Aorta (tissue), 5 donors: Measurements from ENCODE around the gene RTN4RL1. TPM values are rescaled to one million over a fixed set of nuclear protein-coding genes. Genes with fewer than 3 reads are reported as not detected.

Experiments used
- ATAC-seq: fragments of 200-7000 bp; cut with Tn5 transposase; one replicate; pipeline ENCODE4 v1.9.1; 2022; ENCODE audit warnings: moderate library complexity; ENCODE audit not compliant: low FRiP score
- DNase-seq, 2 donors: peaks; one replicate each; pipeline ENCODE4 v3.0.0-alpha.2; 2020
- H3K27ac ChIP-seq, 2 donors: one replicate each; pipeline ENCODE4 v1.5.1; 2013; ENCODE audit warnings: low read length in 2 of 2, mild to moderate bottlenecking in 2 of 2, moderate library complexity in 2 of 2, control low read depth in 1 of 2, inconsistent platforms in 1 of 2, low read depth in 1 of 2
- H3K27me3 ChIP-seq, 2 donors: one replicate each; pipeline ENCODE4 v1.6.1; 2013; ENCODE audit warnings: control low read depth in 1 of 2, low read length in 1 of 2, mild to moderate bottlenecking in 1 of 2, moderate library complexity in 1 of 2; ENCODE audit not compliant: insufficient read depth in 2 of 2, control insufficient read depth in 1 of 2
- H3K36me3 ChIP-seq, 2 donors: one replicate each; pipeline ENCODE4 v1.6.1; 2013; ENCODE audit warnings: control low read depth in 1 of 2, low read length in 1 of 2, mild to moderate bottlenecking in 1 of 2; ENCODE audit not compliant: insufficient read depth in 2 of 2, control insufficient read depth in 1 of 2
- H3K4me1 ChIP-seq, 2 donors: one replicate each; pipeline ENCODE4 v1.6.1; 2013; ENCODE audit warnings: low read length in 2 of 2, control low read depth in 1 of 2, mild to moderate bottlenecking in 1 of 2, moderate library complexity in 1 of 2; ENCODE audit not compliant: insufficient read depth in 2 of 2, control insufficient read depth in 1 of 2
- H3K4me3 ChIP-seq, 2 donors: one replicate each; pipeline ENCODE4 v1.5.1; 2013; ENCODE audit warnings: low read length in 2 of 2, control low read depth in 1 of 2, mild to moderate bottlenecking in 1 of 2
- H3K9me3 ChIP-seq: one replicate; pipeline ENCODE4 v1.6.1; 2013; ENCODE audit warnings: mild to moderate bottlenecking, low read length; ENCODE audit not compliant: control insufficient read depth
- WGBS, 2 donors: extraction: QIAGEN DNeasy Blood & Tissue Kit; methylation state at CpG; one replicate each; pipeline ENCODE4 v1.1.7; 2013; 5-methylcytosine and 5-hydroxymethylcytosine counted together
- intact Hi-C, 2 donors: fragments of 100-400 bp; cut with DNase I; formaldehyde crosslinking; loops; one replicate each; pipeline versions ENCODE4 v1.14.2 to v1.15.0; 2022
- polyA plus RNA-seq, 2 donors: library from polyadenylated mRNA; stranded (reverse); fragments of 200-250 nt; gene quantifications; one replicate each; pipeline ENCODE4 v1.2.3, GENCODE V29; 2013
- total RNA-seq, 2 donors: library from RNA; stranded (reverse); fragmentation: NEBNext Ultra II Directional; extraction: Animal tissue kit (Norgen Biotek cat#: 25700); gene quantifications; one replicate each; pipeline ENCODE4 v1.2.1, GENCODE V29; 2021
- donor health status: healthy with polysubstance abuse.
- donor health status: Bipolar disorder and iron deficiency.
- donor health status: DM: no; HTN: no; CAD: no.
- donor health status: DM: no; HTN: no; CAD: no.
- donor health status: DM: yes; HTN: yes; CAD: no.

Gene RTN4RL1
- total and polyA plus RNA-seq, 4 donors: 0.25 to 5.2 (median 2.2) TPM

GRCh38 chr17:1940810-1941185 lies 84.3 kb downstream of the RTN4RL1 start:
- Histone ChIP-seq H3K4me1 (no peaks in the 10 kb centered on the region), H3K27ac (no peak overlapping the region), H3K9me3 (no peaks in the 10 kb centered on the region), H3K36me3 (no peaks in the 10 kb centered on the region), H3K4me3 (no peak overlapping the region), H3K27me3 (no peaks in the 10 kb centered on the region)
- intact Hi-C loops: no loop called here
- ATAC-seq: no peak
- DNase-seq: no peak
- WGBS, 2 donors: 93 to 94% methylated on average over 10 of the region's 10 CpGs

GRCh38 chr17:1939981-1940809 lies 84.9 kb downstream of the RTN4RL1 start:
- intact Hi-C loops: no loop called here
- no peaks in the 10 kb centered on the region for H3K27me3 ChIP-seq
- no peaks in the 10 kb centered on the region for H3K9me3 ChIP-seq
- DNase-seq (no peak), ATAC-seq (peak; percentile 6)
- 78 to 81% methylated on average over 27 of the region's 27 CpGs for WGBS, 2 donors
- no peak overlapping the region for H3K27ac ChIP-seq
- no peak overlapping the region for H3K4me3 ChIP-seq
- no peaks in the 10 kb centered on the region for H3K36me3 ChIP-seq
- no peaks in the 10 kb centered on the region for H3K4me1 ChIP-seq

- no peak for ATAC-seq
- intact Hi-C loops: no loop called here
- H3K9me3 ChIP-seq: no peaks in the 10 kb centered on the region
- no peak for DNase-seq
- no peak overlapping the region for H3K27ac ChIP-seq
- no peaks in the 10 kb centered on the region for H3K36me3 ChIP-seq
- no peaks in the 10 kb centered on the region for H3K4me1 ChIP-seq
- no peak overlapping the region for H3K4me3 ChIP-seq
- no peaks in the 10 kb centered on the region for H3K27me3 ChIP-seq
- WGBS, 2 donors: 97 to 98% methylated on average over 24 to 25 of the region's 25 CpGs
These were observed 87.7 kb downstream of the RTN4RL1 start for GRCh38 chr17:1937461-1937860.

GRCh38 chr17:1936766-1937165 lies 88.4 kb downstream of the RTN4RL1 start:
- Histone ChIP-seq H3K4me1 (no peaks in the 10 kb centered on the region), H3K27me3 (no peaks in the 10 kb centered on the region), H3K4me3 (no peak overlapping the region), H3K27ac (no peak overlapping the region), H3K36me3 (no peaks in the 10 kb centered on the region), H3K9me3 (no peaks in the 10 kb centered on the region)
- DNase-seq (no peak), ATAC-seq (no peak)
- 94 to 96% methylated on average over 26 to 28 of the region's 28 CpGs for WGBS, 2 donors
- intact Hi-C loops: no loop called here

- H3K36me3 ChIP-seq: no peaks in the 10 kb centered on the region
- H3K4me3 ChIP-seq: no peak overlapping the region
- H3K27ac ChIP-seq: no peak overlapping the region
- no peaks in the 10 kb centered on the region for H3K27me3 ChIP-seq
- WGBS, 2 donors: 89 to 94% methylated on average over 17 of the region's 17 CpGs
- no peaks in the 10 kb centered on the region for H3K9me3 ChIP-seq
- DNase-seq: no peak
- H3K4me1 ChIP-seq: no peaks in the 10 kb centered on the region
- intact Hi-C loops: no loop called here
- no peak for ATAC-seq
These were observed 90.2 kb downstream of the RTN4RL1 start for GRCh38 chr17:1934901-1935300.

GRCh38 chr17:1933875-1934715 lies 91.0 kb downstream of the RTN4RL1 start:
- no peak for DNase-seq

GRCh38 chr17:1931844-1932579 lies 93.1 kb downstream of the RTN4RL1 start:
- DNase-seq (no peak), ATAC-seq (no peak)
- no peaks in the 10 kb centered on the region for H3K4me1 ChIP-seq
- WGBS, 2 donors: 15 to 21% methylated on average over 27 of the region's 27 CpGs
- no peaks in the 10 kb centered on the region for H3K36me3 ChIP-seq
- intact Hi-C loops: no loop called here
- H3K4me3 ChIP-seq: no peak overlapping the region
- H3K9me3 ChIP-seq: no peaks in the 10 kb centered on the region
- no peaks in the 10 kb centered on the region for H3K27me3 ChIP-seq
- H3K27ac ChIP-seq: no peak overlapping the region

More at GRCh38 chr17:1933875-1934715, 91.0 kb downstream of the RTN4RL1 start:
- H3K4me3 ChIP-seq: no peak overlapping the region
- H3K27ac ChIP-seq: no peak overlapping the region
- 91 to 92% methylated on average over 27 of the region's 27 CpGs for WGBS, 2 donors
- H3K27me3 ChIP-seq: no peaks in the 10 kb centered on the region
- no peaks in the 10 kb centered on the region for H3K36me3 ChIP-seq
- H3K4me1 ChIP-seq: no peaks in the 10 kb centered on the region
- intact Hi-C loops: no loop called here
- ATAC-seq: no peak
- H3K9me3 ChIP-seq: no peaks in the 10 kb centered on the region

GRCh38 chr17:1930337-1930645 lies 94.8 kb downstream of the RTN4RL1 start:
- no peak overlapping the region for H3K4me3 ChIP-seq
- H3K27me3 ChIP-seq: no peaks in the 10 kb centered on the region
- H3K36me3 ChIP-seq: no peaks in the 10 kb centered on the region
- no peak overlapping the region for H3K27ac ChIP-seq
- no peaks in the 10 kb centered on the region for H3K4me1 ChIP-seq
- DNase-seq (no peak), ATAC-seq (no peak)
- intact Hi-C loops: no loop called here
- 68 to 71% methylated on average over 8 of the region's 8 CpGs for WGBS, 2 donors
- no peaks in the 10 kb centered on the region for H3K9me3 ChIP-seq
